Esophagus muscularis mucosa (tissue), 4 donors: Measurements from ENCODE around the gene EEPD1.

Experiments used
- CTCF ChIP-seq, 3 experiments: fragments of 200-600 bp in 2 of 3; fragments of 450-650 bp in 1 of 3; sonication (generic) in 2 of 3; IDR thresholded peaks; one replicate each; pipeline ENCODE4 v1.5.1; 2017 to 2019; ENCODE audit warnings: antibody characterized with exemption in 3 of 3, mild to moderate bottlenecking in 2 of 3, moderate library complexity in 1 of 3
- EP300 ChIP-seq: sonication (generic); formaldehyde crosslinking; IDR thresholded peaks from one replicate; pipeline ENCODE4 v1.6.1; 2017; ENCODE audit warnings: antibody characterized with exemption
- POLR2A ChIP-seq: fragments of 450-650 bp; IDR thresholded peaks from one replicate; pipeline ENCODE4 v1.6.1; 2017; ENCODE audit warnings: antibody characterized with exemption, moderate library complexity, mild to moderate bottlenecking, low read depth
- POLR2AphosphoS5 ChIP-seq, 2 donors: sonication (generic); formaldehyde crosslinking; IDR thresholded peaks; one replicate each; pipeline ENCODE4 v1.6.1; 2017; ENCODE audit warnings: antibody characterized with exemption in 2 of 2

GRCh38 chr7:36158321-36158605, 5.2 kb downstream of the EEPD1 start:
- TF ChIP-seq CTCF (IDR thresholded peaks at IDR 0.05) = no peak
- TF ChIP-seq POLR2A = no peak
- no peak for TF ChIP-seq POLR2AphosphoS5 (IDR thresholded peaks at IDR 0.05)
- TF ChIP-seq EP300 = no peak
